Endothelial cell of umbilical vein (primary cell): ENCODE data around the gene MCM3AP. TPM values are rescaled to one million over a fixed set of nuclear protein-coding genes. Genes with fewer than 3 reads are reported as not detected.

Experiments used
- BruUV-seq: library from RNA; stranded (reverse); fragments of 400-500 nt; replicated peaks from 2 replicates; lab custom pipeline; 2021; lab: Mats Ljungman, UMichigan
- CTCF ChIA-PET: fragments of 300-600, 350-600 bp; sonication (Branson Sonifier 250); formaldehyde crosslinking; loops from one replicate; lab custom pipeline; 2021; ENCODE audit warnings: antibody characterized with exemption, inconsistent platforms; lab: Charles Lee
- POLR2A ChIA-PET: fragments of 300-600, 350-600 bp; sonication (Branson Sonifier 250); formaldehyde crosslinking; loops from one replicate; lab custom pipeline; 2021; ENCODE audit warnings: antibody characterized with exemption, inconsistent platforms; lab: Charles Lee
- DNase-seq: peaks from one replicate; pipeline ENCODE4 v3.0.0-alpha.2; 2011; ENCODE audit warnings: low read depth, low spot score
- FAIRE-seq: peaks from 2 replicates; lab custom pipeline; 2011; peaks lifted over from hg19 to GRCh38; lab: Jason Lieb, UNC
- H2AFZ ChIP-seq: 2 replicates; pipeline ENCODE4 v1.6.0; 2012; ENCODE audit warnings: low read depth, low read length, control low read depth, inconsistent platforms
- H3K27ac ChIP-seq: 2 replicates; pipeline ENCODE4 v1.5.1; 2011; ENCODE audit warnings: low read depth, mild to moderate bottlenecking, control low read depth, low read length, moderate library complexity; ENCODE audit not compliant: insufficient read depth
- H3K27me3 ChIP-seq, 2 experiments: 2 replicates each; pipeline versions ENCODE4 v1.6.0 to v1.6.1; 2011; ENCODE audit warnings: low read length in 2 of 2, mixed read lengths in 1 of 2; ENCODE audit not compliant: control insufficient read depth in 2 of 2, insufficient read depth in 2 of 2
- H3K36me3 ChIP-seq, 2 experiments: 2 replicates in 1 of 2; 3 replicates in 1 of 2; pipeline ENCODE4 v1.5.1; 2011; ENCODE audit warnings: low read length in 2 of 2, mild to moderate bottlenecking in 1 of 2, moderate library complexity in 1 of 2; ENCODE audit not compliant: control insufficient read depth in 2 of 2, insufficient read depth in 2 of 2; ENCODE audit errors: extremely low read depth in 1 of 2
- H3K4me1 ChIP-seq: 3 replicates; pipeline ENCODE4 v1.5.1; 2011; ENCODE audit warnings: mild to moderate bottlenecking, low read length; ENCODE audit not compliant: control insufficient read depth, insufficient read depth; ENCODE audit errors: extremely low read depth
- H3K4me2 ChIP-seq: 2 replicates; pipeline ENCODE4 v1.6.1; 2011; ENCODE audit warnings: low read length, control low read depth, mixed read lengths; ENCODE audit not compliant: insufficient read depth
- H3K4me3 ChIP-seq, 3 experiments: fragments of 200-600 bp in 1 of 3; sonication (generic), shearing (Covaris generic) in 1 of 3; replicated peaks in 1 of 3; 2 replicates each; pipeline ENCODE4 v1.5.1; 2011 to 2016; ENCODE audit warnings: control low read depth in 3 of 3, low read length in 3 of 3, mild to moderate bottlenecking in 2 of 3, inconsistent platforms in 1 of 3, low read depth in 1 of 3, moderate library complexity in 1 of 3; ENCODE audit not compliant: insufficient read depth in 1 of 3
- H3K79me2 ChIP-seq: 2 replicates; pipeline ENCODE4 v1.6.0; 2012; ENCODE audit warnings: low read length, inconsistent platforms; ENCODE audit not compliant: control insufficient read depth, insufficient read depth
- H3K9ac ChIP-seq: replicated peaks from 2 replicates; pipeline ENCODE3; 2011; ENCODE audit warnings: low read length, control low read depth; ENCODE audit not compliant: insufficient read depth; ENCODE audit errors: extremely low read depth
- H3K9me1 ChIP-seq: replicated peaks from 3 replicates; pipeline ENCODE4 v1.6.0; 2011; ENCODE audit warnings: mild to moderate bottlenecking, low read length; ENCODE audit not compliant: control insufficient read depth, insufficient read depth; ENCODE audit errors: extremely low read depth
- H3K9me3 ChIP-seq: replicated peaks from 2 replicates; pipeline ENCODE4 v1.5.1; 2012; ENCODE audit warnings: low read length, inconsistent platforms; ENCODE audit not compliant: control insufficient read depth, insufficient read depth
- H4K20me1 ChIP-seq: replicated peaks from 2 replicates; pipeline ENCODE3; 2011; ENCODE audit warnings: mild to moderate bottlenecking, low read length; ENCODE audit not compliant: control insufficient read depth, insufficient read depth; ENCODE audit errors: extremely low read depth
- CTCF ChIP-seq, 2 donors: IDR thresholded peaks; 1 replicate in 1 of 2; 2 replicates in 1 of 2; pipeline ENCODE4 v1.5.1; 2011; ENCODE audit warnings: low read length in 2 of 2, mild to moderate bottlenecking in 2 of 2, moderate library complexity in 2 of 2, control low read depth in 1 of 2, inconsistent platforms in 1 of 2, low read depth in 1 of 2; ENCODE audit not compliant: insufficient read depth in 1 of 2; ENCODE audit errors: extremely low read depth in 1 of 2
- EZH2 ChIP-seq: IDR thresholded peaks from 2 replicates; pipeline ENCODE4 v1.6.1; 2012; ENCODE audit warnings: borderline replicate concordance, low read depth, mild to moderate bottlenecking, moderate library complexity, low read length, inconsistent platforms; ENCODE audit not compliant: severe bottlenecking
- GATA2 ChIP-seq: IDR thresholded peaks from 2 replicates; pipeline ENCODE4 v1.7.0; 2011; ENCODE audit warnings: low read depth, mild to moderate bottlenecking, moderate library complexity, mixed read lengths, low read length; ENCODE audit not compliant: insufficient read length, insufficient read depth
- JUN ChIP-seq: IDR thresholded peaks from 2 replicates; pipeline ENCODE4 v1.6.1; 2011; ENCODE audit warnings: borderline replicate concordance, low read depth; ENCODE audit not compliant: insufficient read length, insufficient read depth
- MAX ChIP-seq: IDR thresholded peaks from 2 replicates; pipeline ENCODE4 v1.6.1; 2011; ENCODE audit not compliant: insufficient read depth, insufficient read length
- MYC ChIP-seq: IDR thresholded peaks from one replicate; pipeline ENCODE4 v1.6.1; 2011; ENCODE audit warnings: mild to moderate bottlenecking, low read depth, low read length
- POLR2A ChIP-seq: IDR thresholded peaks from 2 replicates; pipeline ENCODE4 v1.6.1; 2012; ENCODE audit warnings: low read depth, mild to moderate bottlenecking, control low read depth, low read length
- POLR2AphosphoS5 ChIP-seq: IDR thresholded peaks from 2 replicates; pipeline ENCODE4 v1.6.1; 2012; ENCODE audit warnings: low read depth, mild to moderate bottlenecking, control low read depth, low read length, moderate library complexity; ENCODE audit not compliant: insufficient read depth
- dilution Hi-C: fragments of 300-500 bp; cut with MboI; formaldehyde crosslinking; loops from one replicate; pipeline ENCODE4 v1.15.0; 2019; ENCODE audit warnings: low sequenced_read_pairs; ENCODE audit not compliant: extremely low pct_ligation_motif_present
- intact Hi-C: fragments of 100-400 bp; cut with micrococcal nuclease; formaldehyde crosslinking; loops from one replicate; pipeline ENCODE4 v1.10.0; 2022
- polyA plus RNA-seq, 4 experiments: library from polyadenylated mRNA; depleted of rRNA in 3 of 4; stranded (reverse) in 3 of 4; unstranded in 1 of 4; fragments of >200 nt; gene quantifications; 2 replicates each; pipeline versions ENCODE4 v1.2.1 to v1.2.3, GENCODE V29; 2011 to 2012; ENCODE audit warnings: missing spikeins in 1 of 4
- total RNA-seq: library from RNA; stranded (reverse); gene quantifications from 2 replicates; pipeline ENCODE4 v1.2.3, GENCODE V29; 2021

The MCM3AP gene
- total and polyA plus RNA-seq, 2 donors (not counting 3 experiments of a cell fraction or from before 2014, with no cell fraction given), result 37.9 to 115 TPM

- no peak for FAIRE-seq
- Histone ChIP-seq H3K9me1 (no peaks in the 10 kb centered on the region), H3K9me3 (no peaks in the 10 kb centered on the region), H3K36me3 (no peaks in the 10 kb centered on the region), H2AFZ (no peak overlapping the region), H3K4me3 (no peak overlapping the region), H3K27me3 (no peaks in the 10 kb centered on the region), H4K20me1 (no peaks in the 10 kb centered on the region), H3K9ac (no peak overlapping the region), H3K4me1 (no peaks in the 10 kb centered on the region), H3K79me2 (no peaks in the 10 kb centered on the region), H3K4me2 (no peak overlapping the region), H3K27ac (no peak overlapping the region)
- no peak for DNase-seq
- TF ChIP-seq POLR2AphosphoS5, result no peak
- no TSS peak for BruUV-seq
- dilution Hi-C loops, result no loop called here
- ChIA-PET CTCF (interaction anchor here (0.8 kb wide), 1 partner anchor 11 kb away, joined by 4 read pairs; no protein-coding TSS in a partner anchor), POLR2A (no interaction called here)
- intact Hi-C loops, result no loop called here
Observed at GRCh38 chr21:46314441-46315020, 29.1 kb upstream of the MCM3AP start.

- no peak overlapping the region for H2AFZ ChIP-seq
- no peak overlapping the region for H3K4me3 ChIP-seq
- DNase-seq (no peak), FAIRE-seq (no peak)
- H3K9ac ChIP-seq, result no peak overlapping the region
- H3K27me3 ChIP-seq, result no peaks in the 10 kb centered on the region
- H3K27ac ChIP-seq, result no peak overlapping the region
- no peaks in the 10 kb centered on the region for H4K20me1 ChIP-seq
- no peaks in the 10 kb centered on the region for H3K9me1 ChIP-seq
- ChIA-PET POLR2A (interaction anchor here (0.5 kb wide), 1 partner anchor 110 kb away, joined by 5 read pairs; no protein-coding TSS in a partner anchor), CTCF (interaction anchor here (0.8 to 1.1 kb wide), 3 partner anchors 10 to 27 kb away, joined by 3 read pairs; partner anchors contain the start of genes C21orf58, MCM3AP and YBEY)
- TF ChIP-seq MYC, result no peak
- TF ChIP-seq POLR2AphosphoS5, result no peak
- no peak for TF ChIP-seq EZH2
- TF ChIP-seq MAX, result no peak
- TF ChIP-seq POLR2A, result no peak
- no peak for TF ChIP-seq CTCF (IDR thresholded peaks at IDR 0.05; ENCODE audit: extremely low read depth in 1 of 2, insufficient read depth in 1 of 2, low read depth in 1 of 2, low read length in 2 of 2)
- no peak for TF ChIP-seq GATA2
- no peak for TF ChIP-seq JUN
- H3K9me3 ChIP-seq, result no peaks in the 10 kb centered on the region
- intact Hi-C loops, result no loop called here
- H3K4me2 ChIP-seq, result no peak overlapping the region
- BruUV-seq, result no TSS peak
- H3K36me3 ChIP-seq, result no peaks in the 10 kb centered on the region
- dilution Hi-C loops, result no loop called here
- no peaks in the 10 kb centered on the region for H3K4me1 ChIP-seq
- H3K79me2 ChIP-seq, result no peaks in the 10 kb centered on the region
Observed at GRCh38 chr21:46312949-46313348, 27.5 kb upstream of the MCM3AP start.
